BE2C (cell line): ENCODE data around the gene VPS13D.

ENCODE experiments used
- DNase-seq: peaks from one replicate; pipeline ENCODE4 v3.0.0-alpha.2; 2020
- H3K27me3 ChIP-seq: fragments of 250-450 bp; sonication (Bioruptor Pico); 2 replicates; pipeline ENCODE4 v1.5.1; 2020; ENCODE audit warnings: mild to moderate bottlenecking
- H3K36me3 ChIP-seq: fragments of 250-450 bp; sonication (Bioruptor Pico); 2 replicates; pipeline ENCODE4 v1.5.1; 2020; ENCODE audit warnings: mild to moderate bottlenecking
- H3K4me1 ChIP-seq: fragments of 250-450 bp; sonication (Bioruptor Pico); 2 replicates; pipeline ENCODE4 v1.5.1; 2020
- H3K4me3 ChIP-seq: 2 replicates; pipeline ENCODE4 v1.5.1; 2011; ENCODE audit warnings: low read depth, low read length
- H3K9me3 ChIP-seq: fragments of 250-450 bp; sonication (Bioruptor Pico); 2 replicates; pipeline ENCODE4 v1.5.1; 2020
- TF ChIP-seq, protein P1 (sequence below): IDR thresholded peaks from 2 replicates; pipeline ENCODE4 v1.5.1; 2012; ENCODE audit warnings: mild to moderate bottlenecking, low read depth, low read length

Gene VPS13D

DNA sequence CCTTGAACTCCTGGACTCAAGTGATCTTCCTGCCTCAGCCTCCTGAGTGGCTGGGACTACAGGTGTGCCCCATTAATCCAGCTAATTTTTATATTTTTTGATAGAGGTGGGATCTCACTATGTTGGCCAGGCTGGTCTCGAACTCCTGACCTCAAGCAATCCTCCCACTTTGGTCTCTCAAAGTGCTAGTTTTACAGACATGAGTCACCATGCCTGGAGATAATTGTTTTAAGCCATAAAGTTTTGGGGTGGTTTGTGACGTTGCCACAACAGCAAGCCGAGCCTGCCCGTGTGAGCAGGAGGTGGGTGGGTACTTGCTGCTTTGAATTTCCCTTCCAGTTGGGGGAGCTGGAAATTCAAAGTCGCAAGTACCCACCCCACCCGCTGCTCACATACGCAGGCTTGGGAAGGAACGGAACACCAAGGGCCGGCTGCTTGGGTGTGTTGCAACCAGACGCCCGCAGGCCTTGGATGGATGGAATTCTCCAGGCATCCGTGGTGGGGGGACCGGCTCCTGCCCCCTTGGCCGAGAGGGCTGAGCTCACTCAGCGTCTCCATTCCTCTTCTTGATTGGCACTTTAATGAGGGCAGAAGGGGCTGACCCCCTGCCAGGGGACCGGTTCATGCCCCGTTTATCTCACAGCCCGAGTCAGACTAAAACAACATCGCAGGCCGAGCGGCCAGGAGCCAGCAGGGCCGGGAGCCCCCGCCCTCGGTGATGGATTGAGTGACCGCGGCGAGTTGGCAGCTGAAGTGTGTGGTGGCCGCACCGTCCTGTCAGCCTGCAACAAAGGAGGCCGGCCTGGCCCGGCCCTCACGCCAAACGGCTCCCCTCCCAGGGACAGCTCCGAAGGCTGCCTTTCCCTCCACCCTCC lies 310.1 kb downstream of the VPS13D start:
- H3K9me3 ChIP-seq, result no peaks in the 10 kb centered on the region
- H3K36me3 ChIP-seq, result no peaks in the 10 kb centered on the region
- DNase-seq, result no peak
- H3K4me3 ChIP-seq, result no peak overlapping the region
- no peaks in the 10 kb centered on the region for H3K4me1 ChIP-seq
- TF ChIP-seq, protein P1, sequence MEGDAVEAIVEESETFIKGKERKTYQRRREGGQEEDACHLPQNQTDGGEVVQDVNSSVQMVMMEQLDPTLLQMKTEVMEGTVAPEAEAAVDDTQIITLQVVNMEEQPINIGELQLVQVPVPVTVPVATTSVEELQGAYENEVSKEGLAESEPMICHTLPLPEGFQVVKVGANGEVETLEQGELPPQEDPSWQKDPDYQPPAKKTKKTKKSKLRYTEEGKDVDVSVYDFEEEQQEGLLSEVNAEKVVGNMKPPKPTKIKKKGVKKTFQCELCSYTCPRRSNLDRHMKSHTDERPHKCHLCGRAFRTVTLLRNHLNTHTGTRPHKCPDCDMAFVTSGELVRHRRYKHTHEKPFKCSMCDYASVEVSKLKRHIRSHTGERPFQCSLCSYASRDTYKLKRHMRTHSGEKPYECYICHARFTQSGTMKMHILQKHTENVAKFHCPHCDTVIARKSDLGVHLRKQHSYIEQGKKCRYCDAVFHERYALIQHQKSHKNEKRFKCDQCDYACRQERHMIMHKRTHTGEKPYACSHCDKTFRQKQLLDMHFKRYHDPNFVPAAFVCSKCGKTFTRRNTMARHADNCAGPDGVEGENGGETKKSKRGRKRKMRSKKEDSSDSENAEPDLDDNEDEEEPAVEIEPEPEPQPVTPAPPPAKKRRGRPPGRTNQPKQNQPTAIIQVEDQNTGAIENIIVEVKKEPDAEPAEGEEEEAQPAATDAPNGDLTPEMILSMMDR, result no peak
- no peaks in the 10 kb centered on the region for H3K27me3 ChIP-seq

DNA sequence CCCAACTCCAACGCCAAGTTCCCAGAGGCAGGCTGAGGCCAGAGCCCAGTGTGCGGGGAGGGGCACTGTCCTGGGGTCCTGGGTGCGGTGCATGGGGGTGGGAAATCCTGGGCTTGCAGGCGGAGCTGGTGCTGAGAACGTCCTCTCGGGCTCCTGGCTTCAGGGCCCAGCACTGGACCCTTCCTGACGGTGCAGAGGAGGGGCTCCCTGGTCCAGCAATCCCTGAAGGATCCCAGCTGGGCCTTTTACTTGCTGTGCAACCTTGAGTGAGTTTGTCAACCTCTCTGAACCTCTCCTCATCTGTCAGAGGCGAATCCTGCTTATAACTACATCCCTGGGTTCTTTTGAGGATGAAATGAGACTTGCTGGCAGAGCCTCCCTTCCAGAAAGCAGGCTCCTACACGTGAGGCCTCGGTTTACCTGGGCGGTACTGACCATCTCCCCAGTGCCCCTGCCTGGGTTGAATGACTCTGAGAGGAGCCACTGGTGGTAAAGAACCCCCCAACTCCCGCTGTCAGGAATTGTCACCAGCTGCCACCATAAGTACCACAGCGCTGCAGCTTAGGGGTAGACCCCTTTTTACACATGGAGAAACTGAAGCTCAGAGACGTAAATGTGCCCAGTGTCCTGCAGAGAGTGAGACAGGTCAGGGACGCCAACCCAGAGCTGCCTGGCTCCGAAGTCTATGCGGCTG lies 310.9 kb downstream of the VPS13D start:
- H3K4me1 ChIP-seq, result no peaks in the 10 kb centered on the region
- H3K4me3 ChIP-seq, result no peak overlapping the region
- no peaks in the 10 kb centered on the region for H3K27me3 ChIP-seq
- H3K9me3 ChIP-seq, result no peaks in the 10 kb centered on the region
- TF ChIP-seq, protein P1, result no peak
- H3K36me3 ChIP-seq, result no peaks in the 10 kb centered on the region
- no peak for DNase-seq

DNA sequence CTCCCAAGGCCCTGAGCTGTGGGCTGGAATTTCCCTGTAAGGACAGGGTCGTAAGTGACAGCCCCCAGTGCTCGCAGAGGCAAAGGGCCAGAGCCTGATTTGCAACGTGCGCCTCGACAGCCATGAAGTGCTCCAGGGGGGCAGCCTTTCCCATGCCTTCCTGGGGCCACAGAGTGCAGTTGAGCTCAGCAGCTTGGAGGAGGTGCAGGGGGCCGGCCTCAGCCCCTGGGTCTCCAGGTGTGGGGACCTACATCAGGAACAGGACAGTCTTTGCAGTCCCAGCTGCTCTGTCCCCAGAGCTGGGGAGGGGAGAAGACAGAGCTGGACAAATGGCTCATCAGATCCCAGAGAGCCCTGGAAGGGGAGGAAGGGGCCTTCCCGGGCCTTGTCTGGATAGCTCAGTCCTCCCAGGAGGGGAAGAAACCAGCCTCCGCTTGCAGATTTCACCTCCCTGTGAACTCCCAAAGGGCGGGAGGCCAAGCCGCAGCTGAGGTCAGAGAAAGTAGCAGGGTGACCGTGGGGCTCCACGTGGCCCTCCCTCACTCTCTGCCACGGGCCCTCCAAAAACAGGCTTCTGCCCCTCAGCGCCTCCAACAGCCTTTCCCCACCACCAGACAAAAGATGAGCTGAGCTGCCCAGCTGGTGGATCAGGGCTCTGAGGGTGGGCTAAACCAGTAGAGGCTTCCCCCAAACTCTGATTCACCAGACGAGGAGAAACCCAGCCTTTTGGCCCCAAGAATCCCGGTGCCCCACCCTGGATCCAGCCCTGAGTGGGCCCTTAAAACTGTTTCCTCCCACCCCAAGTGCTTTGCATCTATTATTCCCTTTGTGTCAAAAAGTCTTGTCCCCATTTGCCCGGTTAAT lies 311.7 kb downstream of the VPS13D start:
- TF ChIP-seq, protein P1, result no peak
- Histone ChIP-seq H3K4me1 (no peaks in the 10 kb centered on the region), H3K27me3 (no peaks in the 10 kb centered on the region), H3K9me3 (no peaks in the 10 kb centered on the region), H3K4me3 (no peak overlapping the region), H3K36me3 (no peaks in the 10 kb centered on the region)
- DNase-seq, result no peak

DNA sequence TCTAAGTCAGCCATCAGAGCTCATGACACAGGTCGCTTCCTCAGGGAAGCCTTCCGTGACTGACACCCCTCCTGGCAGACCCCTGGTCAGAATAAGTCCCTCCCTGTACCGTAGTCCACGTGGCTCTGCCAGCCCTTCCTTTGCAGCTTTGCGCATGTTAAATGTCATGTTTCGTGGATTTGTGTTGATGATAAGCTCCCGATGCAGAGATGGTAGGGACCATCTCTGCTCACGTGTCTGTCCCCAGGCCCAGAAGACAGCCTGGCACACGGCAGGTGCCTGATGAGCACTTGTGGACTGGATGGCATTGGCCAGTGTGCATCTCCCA lies 312.3 kb downstream of the VPS13D start:
- TF ChIP-seq, protein P1, result no peak
- no peak for DNase-seq
- Histone ChIP-seq H3K4me1 (no peaks in the 10 kb centered on the region), H3K27me3 (no peaks in the 10 kb centered on the region), H3K4me3 (no peak overlapping the region), H3K36me3 (no peaks in the 10 kb centered on the region), H3K9me3 (no peaks in the 10 kb centered on the region)

DNA sequence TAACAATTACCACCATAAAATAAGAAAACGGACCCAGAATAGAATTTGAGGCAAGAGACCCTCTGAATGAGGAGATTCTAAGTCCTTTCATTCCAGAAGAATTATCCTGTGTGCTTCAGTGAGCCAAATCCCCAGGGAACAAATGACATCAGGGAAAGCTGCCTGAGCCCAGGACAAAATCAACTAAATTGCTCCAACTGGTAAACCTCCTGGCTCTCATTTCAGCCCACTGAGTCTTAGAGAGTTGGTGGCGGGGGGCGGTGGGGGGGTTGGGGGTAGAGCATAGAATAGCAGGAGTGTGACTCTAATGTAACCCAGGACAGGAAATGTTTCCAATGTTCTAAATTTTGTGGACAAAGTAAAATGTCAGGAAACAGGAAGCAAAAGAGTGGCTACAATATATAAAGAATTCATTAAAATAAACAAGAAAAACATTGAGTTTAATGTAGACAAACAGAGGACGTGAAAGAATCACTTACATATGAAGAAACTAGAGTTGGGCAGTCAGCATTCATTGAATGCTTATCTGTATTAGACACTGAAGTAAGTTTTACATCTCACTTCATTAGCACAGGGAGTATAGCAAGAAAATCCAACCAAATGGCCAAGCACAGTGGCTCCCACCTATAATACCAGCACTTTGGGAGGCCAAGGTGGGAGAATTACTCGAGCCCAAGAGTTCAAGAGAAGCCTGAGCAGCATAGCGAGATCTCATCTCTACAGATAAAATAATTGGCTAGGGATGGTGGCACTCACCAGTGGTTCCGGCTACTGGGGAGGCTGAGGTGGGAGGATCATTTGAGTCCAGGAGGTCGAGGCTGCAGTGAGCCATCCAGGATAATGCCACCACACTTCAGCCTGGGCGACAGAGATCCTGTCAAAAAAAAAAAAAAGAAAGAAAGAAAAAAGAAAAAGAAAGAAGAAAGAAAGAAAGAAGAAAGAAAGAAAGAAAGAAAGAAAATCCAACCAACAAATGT lies 313.1 kb downstream of the VPS13D start:
- TF ChIP-seq, protein P1, result no peak
- H3K36me3 ChIP-seq, result no peaks in the 10 kb centered on the region
- H3K27me3 ChIP-seq, result no peaks in the 10 kb centered on the region
- H3K4me3 ChIP-seq, result no peak overlapping the region
- DNase-seq, result no peak
- H3K4me1 ChIP-seq, result no peaks in the 10 kb centered on the region
- H3K9me3 ChIP-seq, result no peaks in the 10 kb centered on the region
